GM12873 (cell line): Measurements from ENCODE around the gene GALR2.
A peak's percentile ranks its signal among the peaks of the same experiment; 100 is the strongest.

Source experiments
- CTCF ChIP-seq: IDR thresholded peaks from 2 replicates; pipeline ENCODE4 v1.5.1; 2012; ENCODE audit warnings: low read depth, mild to moderate bottlenecking, moderate library complexity, low read length, control low read depth; ENCODE audit not compliant: insufficient read depth; ENCODE audit errors: missing control alignments

The GALR2 gene

GRCh38 chr17:76085731-76086366, 11.3 kb downstream of the GALR2 start:
- TF ChIP-seq CTCF, result no peak

GRCh38 chr17:76086384-76086783, 11.8 kb downstream of the GALR2 start:
- TF ChIP-seq CTCF, result no peak

GRCh38 chr17:76087531-76087930, 12.9 kb downstream of the GALR2 start:
- TF ChIP-seq CTCF, result no peak

- TF ChIP-seq CTCF, result peak; percentile 19
Observed at GRCh38 chr17:76088041-76088867, 13.7 kb downstream of the GALR2 start.

GRCh38 chr17:76088868-76089576, 14.4 kb downstream of the GALR2 start:
- no peak for TF ChIP-seq CTCF

GRCh38 chr17:76089680-76090516, 15.3 kb downstream of the GALR2 start:
- no peak for TF ChIP-seq CTCF

- TF ChIP-seq CTCF, result no peak
Observed at GRCh38 chr17:76090517-76091129, 16.0 kb downstream of the GALR2 start.
